NB4 (cell line): ENCODE results near the gene KRTAP10-1.

ENCODE experiments used
- MAX ChIP-seq: IDR thresholded peaks from 2 replicates; pipeline ENCODE4 v1.6.1; 2011; ENCODE audit warnings: low read depth, low read length
- MYC ChIP-seq: IDR thresholded peaks from 2 replicates; pipeline ENCODE4 v1.6.1; 2011; ENCODE audit warnings: low read depth, low read length
- POLR2A ChIP-seq: IDR thresholded peaks from 2 replicates; pipeline ENCODE4 v1.6.1; 2011; ENCODE audit warnings: mild to moderate bottlenecking; ENCODE audit not compliant: insufficient read length; ENCODE audit errors: extremely low read depth
- TF ChIP-seq, protein P1 (sequence below): IDR thresholded peaks from one replicate; pipeline ENCODE4 v1.5.1; 2012; ENCODE audit warnings: low read depth, low read length

- TF ChIP-seq, protein P1, sequence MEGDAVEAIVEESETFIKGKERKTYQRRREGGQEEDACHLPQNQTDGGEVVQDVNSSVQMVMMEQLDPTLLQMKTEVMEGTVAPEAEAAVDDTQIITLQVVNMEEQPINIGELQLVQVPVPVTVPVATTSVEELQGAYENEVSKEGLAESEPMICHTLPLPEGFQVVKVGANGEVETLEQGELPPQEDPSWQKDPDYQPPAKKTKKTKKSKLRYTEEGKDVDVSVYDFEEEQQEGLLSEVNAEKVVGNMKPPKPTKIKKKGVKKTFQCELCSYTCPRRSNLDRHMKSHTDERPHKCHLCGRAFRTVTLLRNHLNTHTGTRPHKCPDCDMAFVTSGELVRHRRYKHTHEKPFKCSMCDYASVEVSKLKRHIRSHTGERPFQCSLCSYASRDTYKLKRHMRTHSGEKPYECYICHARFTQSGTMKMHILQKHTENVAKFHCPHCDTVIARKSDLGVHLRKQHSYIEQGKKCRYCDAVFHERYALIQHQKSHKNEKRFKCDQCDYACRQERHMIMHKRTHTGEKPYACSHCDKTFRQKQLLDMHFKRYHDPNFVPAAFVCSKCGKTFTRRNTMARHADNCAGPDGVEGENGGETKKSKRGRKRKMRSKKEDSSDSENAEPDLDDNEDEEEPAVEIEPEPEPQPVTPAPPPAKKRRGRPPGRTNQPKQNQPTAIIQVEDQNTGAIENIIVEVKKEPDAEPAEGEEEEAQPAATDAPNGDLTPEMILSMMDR, result no peak
- TF ChIP-seq MAX (no peak), POLR2A (no peak), MYC (no peak)
These were observed 24.1 kb upstream of the KRTAP10-1 start for GRCh38 chr21:44564099-44564498.
